ENCODE data around the gene WNT5B. TPM values are rescaled to one million over a fixed set of nuclear protein-coding genes. Genes with fewer than 3 reads are reported as not detected.
"Not testable (repeated sequence)": the region's sequence is repeated elsewhere in the genome, so short reads cannot be mapped to it uniquely, and the experiment has no call there.

Gene WNT5B
- total and polyA plus RNA-seq, 4 donors = 0.59 to 2.4 (median 0.97) TPM

DNA sequence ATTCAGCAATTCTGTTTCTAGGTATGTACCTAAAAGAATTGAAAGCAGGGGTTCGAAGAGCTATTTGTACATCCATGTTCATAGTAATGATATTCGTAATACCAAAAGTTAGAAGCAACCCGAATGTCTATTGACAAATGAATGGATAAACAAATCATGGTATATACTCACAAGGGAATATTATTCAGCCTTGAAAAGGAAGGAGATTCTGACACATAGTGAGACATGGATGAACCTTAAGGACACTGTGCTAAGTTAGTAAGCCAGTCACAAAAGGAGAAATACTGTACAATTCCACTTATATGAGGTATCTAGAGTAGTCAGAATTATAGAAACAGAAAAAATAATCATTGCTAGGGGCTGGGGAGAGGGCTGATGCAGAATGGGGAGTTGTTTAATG lies 30.3 kb upstream of the WNT5B start:
- Histone ChIP-seq H3K9me3 (ENCODE audit: control insufficient read depth in 4 of 4, low read length in 3 of 4) (no peaks in the 10 kb centered on the region), H3K27ac (ENCODE audit: low read depth in 1 of 2, low read length in 2 of 2) (no peak overlapping the region), H3K27me3 (ENCODE audit: control insufficient read depth in 4 of 4, insufficient read depth in 4 of 4, low read length in 3 of 4) (no peaks in the 10 kb centered on the region), H3K36me3 (ENCODE audit: control insufficient read depth in 4 of 4, insufficient read depth in 3 of 4, low read depth in 1 of 4, low read length in 3 of 4) (no peaks in the 10 kb centered on the region), H3K4me1 (ENCODE audit: control insufficient read depth in 4 of 4, insufficient read depth in 4 of 4, low read length in 3 of 4) (peaks cover 0 to 13% (median 5%) of the 10 kb centered on the region in 4 donors), H3K4me3 (ENCODE audit: low read depth in 1 of 3, low read length in 3 of 3) (no peak overlapping the region), H3K9ac (ENCODE audit: low read depth in 1 of 2, low read length in 2 of 2) (no peak overlapping the region)
- TF ChIP-seq JUND (IDR thresholded peaks at IDR 0.05) (no peak), TAF1 (conservative IDR thresholded peaks at IDR 0.05) (no peak)
- DNase-seq (ENCODE audit: low spot score) = no peak
- 98% methylated on average over 3 of the region's 3 CpGs for WGBS

GRCh38 chr12:1602706-1603105 lies 26.3 kb upstream of the WNT5B start:
- H3K36me3 ChIP-seq (ENCODE audit: control insufficient read depth in 4 of 4, insufficient read depth in 3 of 4, low read depth in 1 of 4, low read length in 3 of 4); DNase-seq (ENCODE audit: low spot score); H3K9ac ChIP-seq (ENCODE audit: low read depth in 1 of 2, low read length in 2 of 2); H3K27ac ChIP-seq (ENCODE audit: low read depth in 1 of 2, low read length in 2 of 2); H3K4me3 ChIP-seq (ENCODE audit: low read depth in 1 of 3, low read length in 3 of 3); H3K9me3 ChIP-seq (ENCODE audit: control insufficient read depth in 4 of 4, low read length in 3 of 4); H3K27me3 ChIP-seq (ENCODE audit: control insufficient read depth in 4 of 4, insufficient read depth in 4 of 4, low read length in 3 of 4): not testable (repeated sequence)
- H3K4me1 ChIP-seq (ENCODE audit: control insufficient read depth in 4 of 4, insufficient read depth in 4 of 4, low read length in 3 of 4) = peaks cover 0 to 23% (median 13%) of the 10 kb centered on the region in 4 donors
- WGBS = 92% methylated on average over 9 of the region's 9 CpGs

- 81% methylated on average over 7 of the region's 7 CpGs for WGBS
- H3K9ac ChIP-seq (ENCODE audit: low read depth in 1 of 2, low read length in 2 of 2) = no peak overlapping the region
- no peaks in the 10 kb centered on the region for H3K27me3 ChIP-seq (ENCODE audit: control insufficient read depth in 4 of 4, insufficient read depth in 4 of 4, low read length in 3 of 4)
- H3K4me1 ChIP-seq (ENCODE audit: control insufficient read depth in 4 of 4, insufficient read depth in 4 of 4, low read length in 3 of 4) = peaks cover 0 to 25% (median 16%) of the 10 kb centered on the region in 4 donors
- H3K27ac ChIP-seq (ENCODE audit: low read depth in 1 of 2, low read length in 2 of 2) = no peak overlapping the region
- no peak overlapping the region for H3K4me3 ChIP-seq (ENCODE audit: low read depth in 1 of 3, low read length in 3 of 3)
- H3K9me3 ChIP-seq (ENCODE audit: control insufficient read depth in 4 of 4, low read length in 3 of 4) = no peaks in the 10 kb centered on the region
- TF ChIP-seq, protein P1, sequence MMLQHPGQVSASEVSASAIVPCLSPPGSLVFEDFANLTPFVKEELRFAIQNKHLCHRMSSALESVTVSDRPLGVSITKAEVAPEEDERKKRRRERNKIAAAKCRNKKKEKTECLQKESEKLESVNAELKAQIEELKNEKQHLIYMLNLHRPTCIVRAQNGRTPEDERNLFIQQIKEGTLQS (IDR thresholded peaks at IDR 0.05) = no peak
- TF ChIP-seq TAF1 (conservative IDR thresholded peaks at IDR 0.05) (no peak), FOXA2 (IDR thresholded peaks at IDR 0.05) (no peak), MAX (IDR thresholded peaks at IDR 0.05) (no peak), FOXA1 (IDR thresholded peaks at IDR 0.05) (no peak), YY1 (IDR thresholded peaks at IDR 0.05) (no peak), HNF4A (conservative IDR thresholded peaks at IDR 0.05) (no peak), RAD21 (IDR thresholded peaks at IDR 0.05) (no peak), RXRA (IDR thresholded peaks at IDR 0.05) (no peak)
- TF ChIP-seq, protein P2, sequence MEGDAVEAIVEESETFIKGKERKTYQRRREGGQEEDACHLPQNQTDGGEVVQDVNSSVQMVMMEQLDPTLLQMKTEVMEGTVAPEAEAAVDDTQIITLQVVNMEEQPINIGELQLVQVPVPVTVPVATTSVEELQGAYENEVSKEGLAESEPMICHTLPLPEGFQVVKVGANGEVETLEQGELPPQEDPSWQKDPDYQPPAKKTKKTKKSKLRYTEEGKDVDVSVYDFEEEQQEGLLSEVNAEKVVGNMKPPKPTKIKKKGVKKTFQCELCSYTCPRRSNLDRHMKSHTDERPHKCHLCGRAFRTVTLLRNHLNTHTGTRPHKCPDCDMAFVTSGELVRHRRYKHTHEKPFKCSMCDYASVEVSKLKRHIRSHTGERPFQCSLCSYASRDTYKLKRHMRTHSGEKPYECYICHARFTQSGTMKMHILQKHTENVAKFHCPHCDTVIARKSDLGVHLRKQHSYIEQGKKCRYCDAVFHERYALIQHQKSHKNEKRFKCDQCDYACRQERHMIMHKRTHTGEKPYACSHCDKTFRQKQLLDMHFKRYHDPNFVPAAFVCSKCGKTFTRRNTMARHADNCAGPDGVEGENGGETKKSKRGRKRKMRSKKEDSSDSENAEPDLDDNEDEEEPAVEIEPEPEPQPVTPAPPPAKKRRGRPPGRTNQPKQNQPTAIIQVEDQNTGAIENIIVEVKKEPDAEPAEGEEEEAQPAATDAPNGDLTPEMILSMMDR (IDR thresholded peaks at IDR 0.05; ENCODE audit: low read depth, low read length, missing input control) = no peak
- H3K36me3 ChIP-seq (ENCODE audit: control insufficient read depth in 4 of 4, insufficient read depth in 3 of 4, low read depth in 1 of 4, low read length in 3 of 4) = no peaks in the 10 kb centered on the region
- no peak for DNase-seq (ENCODE audit: low spot score)
Observed at GRCh38 chr12:1603269-1603993, 25.6 kb upstream of the WNT5B start.

DNA sequence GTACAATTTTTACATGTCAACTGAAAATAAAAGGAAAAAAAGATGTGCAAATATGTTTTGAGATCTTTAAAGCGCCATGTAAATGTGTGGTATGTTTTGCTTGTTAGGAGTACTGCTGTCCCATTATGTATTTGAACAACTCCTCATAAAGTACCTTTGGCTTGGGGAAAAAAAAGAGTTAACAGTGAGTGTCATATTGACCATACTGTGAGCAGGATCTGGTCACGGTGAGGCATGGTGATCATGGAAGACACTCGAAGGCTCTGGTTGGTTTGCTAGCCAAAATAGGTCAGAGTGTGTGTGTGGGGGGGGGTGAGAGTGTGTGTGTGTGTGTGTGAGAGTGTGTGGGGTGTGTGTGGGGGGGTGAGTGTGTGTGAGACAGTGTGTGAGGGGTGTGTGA lies 24.6 kb upstream of the WNT5B start:
- no peaks in the 10 kb centered on the region for H3K36me3 ChIP-seq (ENCODE audit: control insufficient read depth in 4 of 4, insufficient read depth in 3 of 4, low read depth in 1 of 4, low read length in 3 of 4)
- no peak overlapping the region for H3K27ac ChIP-seq (ENCODE audit: low read depth in 1 of 2, low read length in 2 of 2)
- H3K27me3 ChIP-seq (ENCODE audit: control insufficient read depth in 4 of 4, insufficient read depth in 4 of 4, low read length in 3 of 4) = no peaks in the 10 kb centered on the region
- 65% methylated on average over 3 of the region's 3 CpGs for WGBS
- no peak overlapping the region for H3K9ac ChIP-seq (ENCODE audit: low read depth in 1 of 2, low read length in 2 of 2)
- peaks cover 3 to 30% (median 16%) of the 10 kb centered on the region in 4 donors for H3K4me1 ChIP-seq (ENCODE audit: control insufficient read depth in 4 of 4, insufficient read depth in 4 of 4, low read length in 3 of 4)
- H3K4me3 ChIP-seq (ENCODE audit: low read depth in 1 of 3, low read length in 3 of 3) = no peak overlapping the region
- no peak for DNase-seq (ENCODE audit: low spot score)
- no peaks in the 10 kb centered on the region for H3K9me3 ChIP-seq (ENCODE audit: control insufficient read depth in 4 of 4, low read length in 3 of 4)
- TF ChIP-seq, protein P1 (IDR thresholded peaks at IDR 0.05) = no peak
- TF ChIP-seq REST (IDR thresholded peaks at IDR 0.05) (no peak), FOXA2 (IDR thresholded peaks at IDR 0.05) (no peak), HNF4A (conservative IDR thresholded peaks at IDR 0.05) (no peak), MAX (IDR thresholded peaks at IDR 0.05) (no peak), YY1 (IDR thresholded peaks at IDR 0.05) (no peak), NR2F2 (IDR thresholded peaks at IDR 0.05) (no peak), SP1 (IDR thresholded peaks at IDR 0.05) (no peak), GABPA (IDR thresholded peaks at IDR 0.05 in 1 of 2, conservative IDR thresholded peaks at IDR 0.05 in 1 of 2) (no peak), RAD21 (IDR thresholded peaks at IDR 0.05) (no peak), HNF4G (IDR thresholded peaks at IDR 0.05) (no peak)
